DOHH2 (cell line): ENCODE measurements around the gene ACAD8.
A peak's percentile ranks its signal among the peaks of the same experiment; 100 is the strongest.

Experiments used
- H3F3A ChIP-seq: fragments of 200-600 bp; sonication (generic), shearing (Covaris generic); 2 replicates; pipeline ENCODE4 v1.6.0; 2016; ENCODE audit warnings: antibody characterized with exemption, mild to moderate bottlenecking; ENCODE audit not compliant: control insufficient read depth, insufficient read depth
- H3K27ac ChIP-seq: fragments of 200-600 bp; sonication (generic); 2 replicates; pipeline ENCODE4 v1.5.1; 2014; ENCODE audit warnings: low read depth, mild to moderate bottlenecking, low read length, moderate library complexity
- H3K27me3 ChIP-seq: fragments of 200-600 bp; sonication (generic); 2 replicates; pipeline ENCODE4 v1.6.1; 2014; ENCODE audit warnings: mild to moderate bottlenecking, low read length, mixed read lengths; ENCODE audit not compliant: control insufficient read depth
- H3K36me3 ChIP-seq: fragments of 200-600 bp; sonication (generic); 2 replicates; pipeline ENCODE4 v1.6.1; 2014; ENCODE audit warnings: mild to moderate bottlenecking, low read length, moderate library complexity, mixed read lengths; ENCODE audit not compliant: control insufficient read depth
- H3K4me1 ChIP-seq: fragments of 200-600 bp; sonication (generic); 2 replicates; pipeline ENCODE4 v1.6.1; 2014; ENCODE audit warnings: mild to moderate bottlenecking, low read length, mixed read lengths; ENCODE audit not compliant: control insufficient read depth
- H3K4me2 ChIP-seq: fragments of 200-600 bp; sonication (generic); 2 replicates; pipeline ENCODE4 v1.6.0; 2014; ENCODE audit warnings: mild to moderate bottlenecking, low read length, moderate library complexity
- H3K4me3 ChIP-seq: fragments of 200-600 bp; sonication (generic); 2 replicates; pipeline ENCODE4 v1.5.1; 2014; ENCODE audit warnings: mild to moderate bottlenecking, low read length, mixed read lengths
- H3K79me2 ChIP-seq: fragments of 200-600 bp; sonication (generic); 2 replicates; pipeline ENCODE4 v1.6.1; 2014; ENCODE audit warnings: mild to moderate bottlenecking, low read length, mixed read lengths; ENCODE audit not compliant: control insufficient read depth
- H3K9me2 ChIP-seq: fragments of 200-600 bp; sonication (generic); replicated peaks from 2 replicates; pipeline ENCODE4 v1.6.1; 2014; ENCODE audit warnings: mild to moderate bottlenecking, low read length, mixed read lengths; ENCODE audit not compliant: control insufficient read depth
- H3K9me3 ChIP-seq: fragments of 200-600 bp; sonication (generic); 2 replicates; pipeline ENCODE4 v1.6.1; 2014; ENCODE audit warnings: antibody characterized with exemption, low read length, mixed read lengths; ENCODE audit not compliant: control insufficient read depth, insufficient read depth
- H4K20me1 ChIP-seq: fragments of 200-600 bp; sonication (generic); 2 replicates; pipeline ENCODE4 v1.6.0; 2014; ENCODE audit warnings: low read depth, mild to moderate bottlenecking, antibody characterized with exemption, low read length, moderate library complexity; ENCODE audit not compliant: control insufficient read depth, insufficient read depth
- EZH2phosphoT487 ChIP-seq: fragments of 200-600 bp; sonication (generic); IDR thresholded peaks from 2 replicates; pipeline ENCODE4 v1.6.1; 2017; ENCODE audit warnings: borderline replicate concordance, mild to moderate bottlenecking, antibody characterized with exemption, low read length, moderate library complexity, mixed read lengths
- TF ChIP-seq, protein P1 (sequence below): fragments of 200-600 bp; sonication (generic); IDR thresholded peaks from one replicate; pipeline ENCODE4 v1.5.1; 2014; ENCODE audit warnings: antibody characterized with exemption, mild to moderate bottlenecking, low read depth, low read length; ENCODE audit not compliant: poor library complexity, severe bottlenecking

Gene ACAD8

DNA sequence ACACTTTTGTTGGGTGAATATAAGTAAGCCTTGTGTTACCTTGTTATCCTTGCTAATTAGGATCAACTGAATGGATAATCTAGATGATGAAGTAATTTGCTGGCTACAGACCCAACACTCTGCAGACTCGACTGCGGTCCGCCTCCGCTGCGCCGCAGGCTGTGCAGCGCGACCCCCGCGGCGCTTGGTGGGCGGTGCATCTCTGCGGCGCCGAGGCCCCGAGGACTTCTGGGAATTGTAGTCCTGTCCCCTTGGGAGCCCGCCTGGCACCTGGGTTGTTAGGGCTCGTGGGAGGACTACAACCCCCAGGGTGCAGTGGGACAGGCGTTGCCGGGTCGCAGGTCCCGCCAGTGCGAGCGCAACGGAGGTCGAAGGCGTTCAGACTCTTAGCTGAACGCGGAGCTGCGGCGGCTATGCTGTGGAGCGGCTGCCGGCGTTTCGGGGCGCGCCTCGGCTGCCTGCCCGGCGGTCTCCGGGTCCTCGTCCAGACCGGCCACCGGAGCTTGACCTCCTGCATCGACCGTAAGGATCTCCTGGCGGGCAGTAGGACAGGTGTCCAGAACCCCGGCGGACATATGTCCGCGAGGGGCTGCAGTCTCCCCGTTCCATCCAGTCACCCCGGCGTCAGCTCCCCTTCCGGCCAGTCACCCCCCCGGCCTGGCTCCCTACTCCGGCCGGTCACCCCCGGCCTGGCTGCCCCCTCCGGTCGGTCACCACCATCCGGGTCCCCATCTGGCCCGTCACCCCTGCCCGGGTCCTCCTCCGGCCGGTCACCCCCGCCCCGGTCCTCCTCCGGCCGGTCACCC is at the start of gene ACAD8, which contains the start of gene THYN1:
TSS of gene ACAD8 (plus strand) at position 381 of the 806 bp plus-strand sequence. CDS start at position 414, 33 bp downstream.
TSS of gene THYN1 (minus strand) at position 165 of the 806 bp plus-strand sequence. CDS start 470 bp downstream, outside the sequence.
- no peak within 1 kb of the TSS for H3K27ac ChIP-seq
- H3K4me3 ChIP-seq, result peak within 1 kb of the TSS; percentile 82
- no peaks in the 10 kb centered on the region for H3K9me3 ChIP-seq
- peak within 1 kb of the TSS; percentile 94 for H3K4me2 ChIP-seq
- no peaks in the 10 kb centered on the region for H3K9me2 ChIP-seq
- no peak for TF ChIP-seq EZH2phosphoT487
- TF ChIP-seq, protein P1, sequence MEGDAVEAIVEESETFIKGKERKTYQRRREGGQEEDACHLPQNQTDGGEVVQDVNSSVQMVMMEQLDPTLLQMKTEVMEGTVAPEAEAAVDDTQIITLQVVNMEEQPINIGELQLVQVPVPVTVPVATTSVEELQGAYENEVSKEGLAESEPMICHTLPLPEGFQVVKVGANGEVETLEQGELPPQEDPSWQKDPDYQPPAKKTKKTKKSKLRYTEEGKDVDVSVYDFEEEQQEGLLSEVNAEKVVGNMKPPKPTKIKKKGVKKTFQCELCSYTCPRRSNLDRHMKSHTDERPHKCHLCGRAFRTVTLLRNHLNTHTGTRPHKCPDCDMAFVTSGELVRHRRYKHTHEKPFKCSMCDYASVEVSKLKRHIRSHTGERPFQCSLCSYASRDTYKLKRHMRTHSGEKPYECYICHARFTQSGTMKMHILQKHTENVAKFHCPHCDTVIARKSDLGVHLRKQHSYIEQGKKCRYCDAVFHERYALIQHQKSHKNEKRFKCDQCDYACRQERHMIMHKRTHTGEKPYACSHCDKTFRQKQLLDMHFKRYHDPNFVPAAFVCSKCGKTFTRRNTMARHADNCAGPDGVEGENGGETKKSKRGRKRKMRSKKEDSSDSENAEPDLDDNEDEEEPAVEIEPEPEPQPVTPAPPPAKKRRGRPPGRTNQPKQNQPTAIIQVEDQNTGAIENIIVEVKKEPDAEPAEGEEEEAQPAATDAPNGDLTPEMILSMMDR, result peak; percentile 25
- peaks cover 32% of the 10 kb centered on the region for H3K36me3 ChIP-seq
- peaks cover 19% of the 10 kb centered on the region for H3K79me2 ChIP-seq
- no peaks in the 10 kb centered on the region for H3K27me3 ChIP-seq
- H3K4me1 ChIP-seq, result peaks cover 19% of the 10 kb centered on the region
- peaks cover 2% of the 10 kb centered on the region; the same call in 1 of the 2 replicates for H4K20me1 ChIP-seq
- no peaks in the 10 kb centered on the region for H3F3A ChIP-seq

DNA sequence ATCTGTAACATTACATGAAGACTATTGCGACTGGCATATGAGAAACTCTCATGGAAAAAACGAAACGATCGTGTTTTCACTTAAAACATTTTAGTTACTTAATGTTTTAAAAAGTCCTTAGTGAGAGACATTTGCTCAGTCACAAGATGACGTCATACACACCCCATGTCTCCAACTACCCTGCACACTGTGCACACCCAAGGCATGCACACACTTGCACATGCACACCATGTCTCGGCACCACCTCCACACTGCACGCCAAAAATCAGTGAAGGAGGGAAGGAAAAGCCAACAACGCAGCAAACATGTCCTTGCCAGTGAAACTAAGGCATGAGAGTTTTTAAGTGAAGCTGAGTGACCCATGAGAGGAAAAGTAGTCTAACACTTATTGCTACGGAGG is 47.6 kb upstream of the ACAD8 start:
- H4K20me1 ChIP-seq, result peaks cover 7% of the 10 kb centered on the region; the same call in 1 of the 2 replicates
- no peaks in the 10 kb centered on the region for H3K4me1 ChIP-seq
- H3K9me3 ChIP-seq, result no peaks in the 10 kb centered on the region
- no peak overlapping the region for H3K4me3 ChIP-seq
- no peaks in the 10 kb centered on the region for H3K27me3 ChIP-seq
- H3K9me2 ChIP-seq, result no peaks in the 10 kb centered on the region
- H3K4me2 ChIP-seq, result no peak overlapping the region
- H3F3A ChIP-seq, result 0 out of 2 replicates have a peak, but pooled peaks cover 3% of the 10 kb centered on the region
- peaks cover 94% of the 10 kb centered on the region for H3K36me3 ChIP-seq
- no peak overlapping the region for H3K27ac ChIP-seq
- TF ChIP-seq, protein P1, result no peak
- no peak for TF ChIP-seq EZH2phosphoT487
- peaks cover 8% of the 10 kb centered on the region for H3K79me2 ChIP-seq

DNA sequence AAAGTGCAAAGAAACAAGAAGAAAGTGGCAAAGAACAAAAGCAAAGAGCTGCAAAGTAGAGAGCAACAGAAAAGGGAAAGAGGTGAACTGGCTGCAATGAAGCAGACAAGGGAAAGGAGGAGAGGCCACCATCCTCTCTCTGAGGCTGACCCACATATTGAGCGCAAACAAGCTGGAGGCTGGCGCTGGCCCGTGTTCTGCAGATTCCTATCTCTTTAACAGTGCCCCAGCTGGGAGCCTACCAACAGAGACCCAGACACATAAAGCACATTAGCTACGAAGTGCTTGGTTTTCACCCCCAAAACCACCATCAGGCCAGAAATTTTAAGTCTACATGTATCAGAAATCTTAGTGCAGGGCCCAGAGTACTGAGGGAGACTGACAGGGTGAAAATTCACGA is 47.2 kb upstream of the ACAD8 start:
- TF ChIP-seq, protein P1, result no peak
- no peak for TF ChIP-seq EZH2phosphoT487
- Histone ChIP-seq H3K79me2 (peaks cover 12% of the 10 kb centered on the region), H3K9me2 (no peaks in the 10 kb centered on the region), H3K4me1 (no peaks in the 10 kb centered on the region), H3K4me2 (no peak overlapping the region), H3K4me3 (no peak overlapping the region), H4K20me1 (peaks cover 11% of the 10 kb centered on the region; the same call in 1 of the 2 replicates), H3K36me3 (peaks cover 94% of the 10 kb centered on the region), H3K27me3 (no peaks in the 10 kb centered on the region), H3F3A (0 out of 2 replicates have a peak, but pooled peaks cover 3% of the 10 kb centered on the region), H3K9me3 (no peaks in the 10 kb centered on the region), H3K27ac (no peak overlapping the region)
